ENCODE results near the gene RNF220. TPM values are rescaled to one million over a fixed set of nuclear protein-coding genes. Genes with fewer than 3 reads are reported as not detected.

RNF220 gene
- total RNA-seq, 2 donors from 2014 or later = 85.4 to 124 TPM

DNA sequence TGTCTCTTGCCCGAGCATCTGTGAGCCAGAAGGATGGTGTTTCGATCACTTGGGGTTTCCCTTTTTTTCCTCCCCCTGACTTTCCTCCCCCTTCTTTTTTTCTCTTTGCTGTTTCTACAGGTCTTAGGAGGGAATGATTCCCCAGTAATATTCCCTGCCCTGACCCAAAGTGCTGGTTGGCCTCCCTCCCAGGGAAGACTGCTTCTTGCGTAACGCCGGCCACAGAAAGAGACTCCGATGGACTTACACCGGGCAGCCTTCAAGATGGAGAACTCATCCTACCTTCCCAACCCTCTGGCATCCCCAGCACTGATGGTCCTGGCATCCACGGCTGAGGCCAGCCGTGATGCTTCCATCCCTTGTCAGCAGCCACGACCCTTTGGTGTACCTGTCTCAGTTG, 6.8 kb downstream of the RNF220 start:
- TF ChIP-seq, protein P1, sequence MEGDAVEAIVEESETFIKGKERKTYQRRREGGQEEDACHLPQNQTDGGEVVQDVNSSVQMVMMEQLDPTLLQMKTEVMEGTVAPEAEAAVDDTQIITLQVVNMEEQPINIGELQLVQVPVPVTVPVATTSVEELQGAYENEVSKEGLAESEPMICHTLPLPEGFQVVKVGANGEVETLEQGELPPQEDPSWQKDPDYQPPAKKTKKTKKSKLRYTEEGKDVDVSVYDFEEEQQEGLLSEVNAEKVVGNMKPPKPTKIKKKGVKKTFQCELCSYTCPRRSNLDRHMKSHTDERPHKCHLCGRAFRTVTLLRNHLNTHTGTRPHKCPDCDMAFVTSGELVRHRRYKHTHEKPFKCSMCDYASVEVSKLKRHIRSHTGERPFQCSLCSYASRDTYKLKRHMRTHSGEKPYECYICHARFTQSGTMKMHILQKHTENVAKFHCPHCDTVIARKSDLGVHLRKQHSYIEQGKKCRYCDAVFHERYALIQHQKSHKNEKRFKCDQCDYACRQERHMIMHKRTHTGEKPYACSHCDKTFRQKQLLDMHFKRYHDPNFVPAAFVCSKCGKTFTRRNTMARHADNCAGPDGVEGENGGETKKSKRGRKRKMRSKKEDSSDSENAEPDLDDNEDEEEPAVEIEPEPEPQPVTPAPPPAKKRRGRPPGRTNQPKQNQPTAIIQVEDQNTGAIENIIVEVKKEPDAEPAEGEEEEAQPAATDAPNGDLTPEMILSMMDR (IDR thresholded peaks at IDR 0.05) = no peak
- no peak for TF ChIP-seq POLR2A (IDR thresholded peaks at IDR 0.05)
- no peaks in the 10 kb centered on the region for H3K36me3 ChIP-seq (replicated peaks in 1 of 2; ENCODE audit: insufficient read depth in 1 of 2, low read depth in 2 of 2)
- H3K4me1 ChIP-seq = peaks cover 14% of the 10 kb centered on the region
- ATAC-seq = no peak
- H3K27me3 ChIP-seq = peaks cover 10 to 62% of the 10 kb centered on the region in 2 donors
- 72 to 79% methylated on average over 10 of the region's 10 CpGs for WGBS, 2 donors
- no peak overlapping the region for H3K27ac ChIP-seq
- no peaks in the 10 kb centered on the region for H3K9me3 ChIP-seq
- H3K4me3 ChIP-seq = no peak overlapping the region
- intact Hi-C loops (cut with DNase I) = no loop called here
- no peak for DNase-seq

DNA sequence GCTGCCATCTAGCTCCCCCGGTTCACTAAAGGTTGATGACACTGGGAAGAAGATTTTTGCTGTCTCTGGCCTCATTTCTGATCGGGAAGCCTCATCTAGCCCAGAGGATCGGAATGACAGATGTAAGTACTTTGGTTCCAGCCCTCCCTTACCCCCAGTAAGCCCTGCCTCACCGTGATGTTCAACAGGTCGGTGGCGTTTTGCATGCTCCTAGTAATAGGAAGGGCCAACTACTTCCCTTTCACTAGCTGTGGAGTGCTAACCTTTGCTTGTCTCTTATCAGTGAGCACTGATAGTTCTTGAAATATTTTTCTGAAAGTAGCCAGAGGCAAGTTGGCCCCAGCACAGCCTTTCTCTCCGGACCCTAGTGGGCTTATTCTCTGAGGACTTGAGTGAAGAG, 7.5 kb downstream of the RNF220 start:
- WGBS, 2 donors = 36 to 55% methylated on average over 7 of the region's 7 CpGs
- no peak for ATAC-seq
- DNase-seq = no peak
- no peak for TF ChIP-seq POLR2A (IDR thresholded peaks at IDR 0.05)
- TF ChIP-seq, protein P1 (IDR thresholded peaks at IDR 0.05) = no peak
- Histone ChIP-seq H3K36me3 (replicated peaks in 1 of 2; ENCODE audit: insufficient read depth in 1 of 2, low read depth in 2 of 2) (no peaks in the 10 kb centered on the region), H3K9me3 (no peaks in the 10 kb centered on the region), H3K4me3 (no peak overlapping the region), H3K4me1 (peaks cover 10% of the 10 kb centered on the region), H3K27me3 (peaks cover 8 to 56% of the 10 kb centered on the region in 2 donors), H3K27ac (no peak overlapping the region)
- intact Hi-C loops (cut with DNase I) = no loop called here

DNA sequence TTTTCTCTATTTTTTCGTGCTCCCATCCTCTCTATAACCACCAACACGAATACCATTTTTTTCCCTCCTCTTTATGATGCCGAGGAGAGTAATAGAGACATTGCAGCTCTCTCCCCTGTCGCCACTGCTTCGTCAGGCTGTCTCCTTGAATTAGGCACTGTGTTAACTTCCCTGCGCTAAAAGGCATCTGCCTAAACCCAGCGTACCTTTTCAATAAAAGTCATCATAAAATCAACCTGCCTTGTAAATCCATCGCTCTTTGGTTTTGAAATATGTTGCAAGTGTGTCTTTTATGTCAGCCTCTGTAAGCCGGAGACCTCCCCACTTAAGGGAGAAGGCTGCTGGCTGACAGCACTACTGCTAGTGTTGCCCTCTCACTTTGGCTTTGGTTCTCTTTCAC, 8.7 kb downstream of the RNF220 start:
- H3K4me3 ChIP-seq = no peak overlapping the region
- TF ChIP-seq POLR2A (IDR thresholded peaks at IDR 0.05) = no peak
- TF ChIP-seq, protein P1 (IDR thresholded peaks at IDR 0.05) = no peak
- H3K9me3 ChIP-seq = no peaks in the 10 kb centered on the region
- no peak for ATAC-seq
- peaks cover 0 to 53% of the 10 kb centered on the region in 2 donors for H3K27me3 ChIP-seq
- intact Hi-C loops (cut with DNase I) = no loop called here
- no peak for DNase-seq
- no peak overlapping the region for H3K27ac ChIP-seq
- 58 to 66% methylated on average over 9 of the region's 9 CpGs for WGBS, 2 donors
- no peaks in the 10 kb centered on the region for H3K36me3 ChIP-seq (replicated peaks in 1 of 2; ENCODE audit: insufficient read depth in 1 of 2, low read depth in 2 of 2)
- H3K4me1 ChIP-seq = peaks cover 11% of the 10 kb centered on the region

DNA sequence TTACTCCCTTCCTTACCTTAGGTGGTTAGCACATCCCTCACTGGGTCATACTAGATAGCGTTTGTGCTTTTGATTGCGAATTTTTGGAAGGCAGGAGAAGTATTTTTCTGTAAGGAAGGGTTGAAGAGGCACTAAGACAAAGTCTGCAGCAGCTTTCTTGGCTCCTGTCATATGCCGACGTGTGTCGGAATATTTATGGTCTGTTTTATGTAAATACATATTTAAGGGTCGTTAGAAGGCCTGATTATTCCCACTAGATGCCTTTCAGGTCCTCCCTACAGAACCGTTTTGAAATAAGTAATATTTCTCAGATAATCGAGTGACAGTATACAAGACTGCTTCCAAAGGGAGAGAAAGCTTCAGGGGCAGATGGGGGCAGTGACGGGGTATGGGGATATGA, 10.0 kb downstream of the RNF220 start:
- no peaks in the 10 kb centered on the region for H3K36me3 ChIP-seq (replicated peaks in 1 of 2; ENCODE audit: insufficient read depth in 1 of 2, low read depth in 2 of 2)
- 58 to 60% methylated on average over 9 of the region's 9 CpGs for WGBS, 2 donors
- peaks cover 3 to 51% of the 10 kb centered on the region in 2 donors for H3K27me3 ChIP-seq
- H3K27ac ChIP-seq = no peak overlapping the region
- DNase-seq (no peak), ATAC-seq (no peak)
- peaks cover 11% of the 10 kb centered on the region for H3K4me1 ChIP-seq
- H3K9me3 ChIP-seq = no peaks in the 10 kb centered on the region
- no peak overlapping the region for H3K4me3 ChIP-seq
- TF ChIP-seq, protein P1 (IDR thresholded peaks at IDR 0.05) = no peak
- TF ChIP-seq POLR2A (IDR thresholded peaks at IDR 0.05) = no peak
- intact Hi-C loops (cut with DNase I) = no loop called here

DNA sequence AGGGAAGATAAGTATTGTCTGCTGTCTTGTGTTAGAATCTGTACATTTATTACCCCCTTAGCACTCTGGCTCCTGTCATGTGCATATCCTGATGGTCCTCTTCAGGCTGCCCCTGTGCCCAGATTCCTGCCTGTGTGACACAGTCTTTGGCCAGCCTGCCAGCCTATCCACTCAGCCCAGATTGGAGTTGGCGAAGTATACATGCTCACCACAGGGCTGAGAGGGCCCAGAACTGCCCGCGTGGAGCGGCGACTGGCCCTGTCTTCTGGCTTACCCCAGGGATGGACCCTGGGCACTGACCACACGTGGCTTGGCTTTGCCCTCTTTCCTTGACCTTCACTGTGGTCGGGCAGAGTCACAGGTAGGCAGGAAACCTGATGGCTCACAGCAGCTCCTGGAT, 11.4 kb downstream of the RNF220 start:
- H3K4me3 ChIP-seq = no peak overlapping the region
- peaks cover 3 to 43% of the 10 kb centered on the region in 2 donors for H3K27me3 ChIP-seq
- WGBS, 2 donors = 75 to 83% methylated on average over 6 to 7 of the region's 7 CpGs
- ATAC-seq (peak; percentile 15), DNase-seq (no peak)
- H3K27ac ChIP-seq = no peak overlapping the region
- no peaks in the 10 kb centered on the region for H3K9me3 ChIP-seq
- no peaks in the 10 kb centered on the region for H3K36me3 ChIP-seq (replicated peaks in 1 of 2; ENCODE audit: insufficient read depth in 1 of 2, low read depth in 2 of 2)
- no peak for TF ChIP-seq POLR2A (IDR thresholded peaks at IDR 0.05)
- TF ChIP-seq, protein P1 (IDR thresholded peaks at IDR 0.05) = no peak
- intact Hi-C loops (cut with DNase I) = no loop called here
- peaks cover 11% of the 10 kb centered on the region for H3K4me1 ChIP-seq

All from body of pancreas (tissue), 4 donors.